Thymus (tissue), 11 donors: ENCODE results near the gene CAPNS2. TPM values are rescaled to one million over a fixed set of nuclear protein-coding genes. Genes with fewer than 3 reads are reported as not detected.

Experiments
- DNase-seq, 9 donors: peaks; one replicate each; pipeline ENCODE4 v3.0.0-alpha.2; 2013; ENCODE audit warnings: low spot score in 9 of 9, low read depth in 6 of 9, missing footprints in 1 of 9
- H3K27ac ChIP-seq, 2 donors: one replicate each; pipeline ENCODE4 v1.5.1; 2013; ENCODE audit warnings: control low read depth in 1 of 2, low read depth in 1 of 2, low read length in 1 of 2, mild to moderate bottlenecking in 1 of 2, moderate library complexity in 1 of 2
- H3K27me3 ChIP-seq, 2 donors: one replicate each; pipeline ENCODE4 v1.5.1; 2013; ENCODE audit warnings: low read length in 1 of 2; ENCODE audit not compliant: control insufficient read depth in 2 of 2, insufficient read depth in 1 of 2
- H3K36me3 ChIP-seq, 2 donors: one replicate each; pipeline ENCODE4 v1.5.1; 2013; ENCODE audit warnings: low read length in 1 of 2, mild to moderate bottlenecking in 1 of 2, moderate library complexity in 1 of 2; ENCODE audit not compliant: control insufficient read depth in 2 of 2, insufficient read depth in 2 of 2
- H3K4me1 ChIP-seq, 2 donors: one replicate each; pipeline ENCODE4 v1.5.1; 2013; ENCODE audit warnings: low read length in 2 of 2; ENCODE audit not compliant: control insufficient read depth in 2 of 2, insufficient read depth in 2 of 2
- H3K4me3 ChIP-seq, 2 donors: one replicate each; pipeline ENCODE4 v1.5.1; 2013; ENCODE audit warnings: low read length in 2 of 2, control low read depth in 1 of 2, mild to moderate bottlenecking in 1 of 2
- H3K9me3 ChIP-seq, 2 donors: one replicate each; pipeline ENCODE4 v1.5.1; 2013; ENCODE audit warnings: low read length in 1 of 2, mild to moderate bottlenecking in 1 of 2; ENCODE audit not compliant: control insufficient read depth in 2 of 2, insufficient read depth in 1 of 2
- WGBS: extraction: QIAGEN DNeasy Blood & Tissue Kit; methylation state at CpG from one replicate; pipeline ENCODE4 v1.1.7; 2013; 5-methylcytosine and 5-hydroxymethylcytosine counted together
- polyA plus RNA-seq: library from polyadenylated mRNA; stranded (reverse); fragments of 200-250 nt; gene quantifications from one replicate; pipeline ENCODE4 v1.2.3, GENCODE V29; 2013
- total RNA-seq: library from RNA; stranded (reverse); fragments of 120-200 nt; gene quantifications from one replicate; pipeline ENCODE4 v1.2.4, GENCODE V29; 2013
- donor health status: healthy.

CAPNS2 gene
- total and polyA plus RNA-seq, 2 donors, result 0.19 to 1.7 TPM

GRCh38 chr16:55561319-55561848 lies 5.1 kb upstream of the CAPNS2 start:
- WGBS, result 95% methylated on average over 2 of the region's 2 CpGs
- no peak for DNase-seq
- Histone ChIP-seq H3K36me3 (no peaks in the 10 kb centered on the region), H3K4me1 (no peaks in the 10 kb centered on the region), H3K9me3 (no peaks in the 10 kb centered on the region), H3K27ac (no peak overlapping the region), H3K4me3 (no peak overlapping the region), H3K27me3 (no peaks in the 10 kb centered on the region)

- H3K27ac ChIP-seq, result no peak overlapping the region
- no peaks in the 10 kb centered on the region for H3K36me3 ChIP-seq
- DNase-seq, result no peak
- 98% methylated on average over 1 of the region's 1 CpG for WGBS
- H3K27me3 ChIP-seq, result no peaks in the 10 kb centered on the region
- no peak overlapping the region for H3K4me3 ChIP-seq
- no peaks in the 10 kb centered on the region for H3K9me3 ChIP-seq
- H3K4me1 ChIP-seq, result peaks cover 0 to 7% of the 10 kb centered on the region in 2 donors
Observed at GRCh38 chr16:55562936-55563335, 3.5 kb upstream of the CAPNS2 start.

GRCh38 chr16:55563797-55564196 lies 2.7 kb upstream of the CAPNS2 start:
- H3K36me3 ChIP-seq, result no peaks in the 10 kb centered on the region
- H3K4me3 ChIP-seq, result no peak overlapping the region
- H3K4me1 ChIP-seq, result peaks cover 0 to 9% of the 10 kb centered on the region in 2 donors
- H3K27ac ChIP-seq, result no peak overlapping the region
- no peaks in the 10 kb centered on the region for H3K9me3 ChIP-seq
- WGBS, result 97% methylated on average over 2 of the region's 2 CpGs
- H3K27me3 ChIP-seq, result no peaks in the 10 kb centered on the region
- DNase-seq, result no peak

- H3K4me1 ChIP-seq, result peaks cover 0 to 9% of the 10 kb centered on the region in 2 donors
- H3K4me3 ChIP-seq, result no peak overlapping the region
- no peak for DNase-seq
- H3K36me3 ChIP-seq, result no peaks in the 10 kb centered on the region
- WGBS, result 92% methylated on average over 1 of the region's 1 CpG
- H3K27me3 ChIP-seq, result no peaks in the 10 kb centered on the region
- H3K9me3 ChIP-seq, result no peaks in the 10 kb centered on the region
- H3K27ac ChIP-seq, result no peak overlapping the region
Observed at GRCh38 chr16:55565086-55565485, 1.4 kb upstream of the CAPNS2 start.

- WGBS, result 89% methylated on average over 3 of the region's 3 CpGs
- H3K4me1 ChIP-seq, result peaks cover 0 to 9% of the 10 kb centered on the region in 2 donors
- H3K9me3 ChIP-seq, result no peaks in the 10 kb centered on the region
- peak in 1 of 9 donors; percentile 3 for DNase-seq
- no peak overlapping the region for H3K4me3 ChIP-seq
- no peaks in the 10 kb centered on the region for H3K27me3 ChIP-seq
- H3K36me3 ChIP-seq, result no peaks in the 10 kb centered on the region
- peak overlapping the region in 1 of 2 donors; percentile 32 for H3K27ac ChIP-seq
Observed at GRCh38 chr16:55567382-55567781, 898 bp downstream of the CAPNS2 start.

GRCh38 chr16:55568207-55568606 lies 1.7 kb downstream of the CAPNS2 start:
- H3K36me3 ChIP-seq, result no peaks in the 10 kb centered on the region
- 88% methylated on average over 3 of the region's 3 CpGs for WGBS
- no peak overlapping the region for H3K4me3 ChIP-seq
- H3K27me3 ChIP-seq, result no peaks in the 10 kb centered on the region
- DNase-seq, result no peak
- H3K27ac ChIP-seq, result no peak overlapping the region
- peaks cover 0 to 9% of the 10 kb centered on the region in 2 donors for H3K4me1 ChIP-seq
- no peaks in the 10 kb centered on the region for H3K9me3 ChIP-seq

- DNase-seq, result no peak
- Histone ChIP-seq H3K27me3 (no peaks in the 10 kb centered on the region), H3K4me1 (peaks cover 0 to 9% of the 10 kb centered on the region in 2 donors), H3K27ac (no peak overlapping the region), H3K9me3 (no peaks in the 10 kb centered on the region), H3K36me3 (no peaks in the 10 kb centered on the region), H3K4me3 (no peak overlapping the region)
- 67% methylated on average over 1 of the region's 1 CpG for WGBS
Observed at GRCh38 chr16:55569025-55569424, 2.5 kb downstream of the CAPNS2 start.

- no peak overlapping the region for H3K27ac ChIP-seq
- H3K4me1 ChIP-seq, result peaks cover 0 to 9% of the 10 kb centered on the region in 2 donors
- H3K27me3 ChIP-seq, result no peaks in the 10 kb centered on the region
- no peak for DNase-seq
- H3K9me3 ChIP-seq, result no peaks in the 10 kb centered on the region
- no peaks in the 10 kb centered on the region for H3K36me3 ChIP-seq
- H3K4me3 ChIP-seq, result no peak overlapping the region
- WGBS, result 96% methylated on average over 5 of the region's 5 CpGs
Observed at GRCh38 chr16:55570159-55570558, 3.7 kb downstream of the CAPNS2 start.

- 97% methylated on average over 1 of the region's 1 CpG for WGBS
- DNase-seq, result no peak
- Histone ChIP-seq H3K36me3 (no peaks in the 10 kb centered on the region), H3K9me3 (no peaks in the 10 kb centered on the region), H3K4me1 (peaks cover 0 to 9% of the 10 kb centered on the region in 2 donors), H3K27me3 (no peaks in the 10 kb centered on the region), H3K27ac (no peak overlapping the region), H3K4me3 (no peak overlapping the region)
Observed at GRCh38 chr16:55571191-55571897, 4.9 kb downstream of the CAPNS2 start.
